Subcutaneous adipose tissue (tissue), 4 donors: ENCODE measurements around the gene PKDREJ. TPM values are rescaled to one million over a fixed set of nuclear protein-coding genes. Genes with fewer than 3 reads are reported as not detected.

Experiments used
- total RNA-seq, 4 donors: library from RNA; depleted of rRNA; stranded (reverse); fragments of >200 nt; gene quantifications; one replicate each; pipeline ENCODE4 v1.1.0, GENCODE V29; 2016
- TF ChIP-seq, protein P1 (sequence below): fragments of 450-650 bp; IDR thresholded peaks from one replicate; pipeline ENCODE4 v1.5.1; 2016; ENCODE audit warnings: low read depth, mild to moderate bottlenecking, control low read depth, antibody characterized with exemption, moderate library complexity

PKDREJ gene
- total RNA-seq, 4 donors from 2014 or later = 0.16 to 0.22 TPM; not detected in 2

DNA sequence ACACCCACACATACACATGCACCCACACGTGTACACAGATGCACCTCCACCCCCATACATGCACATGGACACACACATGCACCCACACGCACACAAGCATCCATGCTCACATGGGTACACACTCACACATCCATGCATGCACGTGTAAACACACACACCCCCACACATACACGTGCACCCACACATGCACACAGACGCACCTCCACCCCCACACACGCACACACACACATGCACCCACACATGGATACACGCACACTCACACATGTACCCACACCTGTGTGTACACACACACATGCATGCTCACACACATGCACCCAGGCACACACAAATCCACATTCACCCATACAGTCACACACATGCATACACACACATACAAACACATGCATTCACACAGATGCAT is 37.5 kb downstream of the PKDREJ start:
- TF ChIP-seq, protein P1, sequence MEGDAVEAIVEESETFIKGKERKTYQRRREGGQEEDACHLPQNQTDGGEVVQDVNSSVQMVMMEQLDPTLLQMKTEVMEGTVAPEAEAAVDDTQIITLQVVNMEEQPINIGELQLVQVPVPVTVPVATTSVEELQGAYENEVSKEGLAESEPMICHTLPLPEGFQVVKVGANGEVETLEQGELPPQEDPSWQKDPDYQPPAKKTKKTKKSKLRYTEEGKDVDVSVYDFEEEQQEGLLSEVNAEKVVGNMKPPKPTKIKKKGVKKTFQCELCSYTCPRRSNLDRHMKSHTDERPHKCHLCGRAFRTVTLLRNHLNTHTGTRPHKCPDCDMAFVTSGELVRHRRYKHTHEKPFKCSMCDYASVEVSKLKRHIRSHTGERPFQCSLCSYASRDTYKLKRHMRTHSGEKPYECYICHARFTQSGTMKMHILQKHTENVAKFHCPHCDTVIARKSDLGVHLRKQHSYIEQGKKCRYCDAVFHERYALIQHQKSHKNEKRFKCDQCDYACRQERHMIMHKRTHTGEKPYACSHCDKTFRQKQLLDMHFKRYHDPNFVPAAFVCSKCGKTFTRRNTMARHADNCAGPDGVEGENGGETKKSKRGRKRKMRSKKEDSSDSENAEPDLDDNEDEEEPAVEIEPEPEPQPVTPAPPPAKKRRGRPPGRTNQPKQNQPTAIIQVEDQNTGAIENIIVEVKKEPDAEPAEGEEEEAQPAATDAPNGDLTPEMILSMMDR = no peak

DNA sequence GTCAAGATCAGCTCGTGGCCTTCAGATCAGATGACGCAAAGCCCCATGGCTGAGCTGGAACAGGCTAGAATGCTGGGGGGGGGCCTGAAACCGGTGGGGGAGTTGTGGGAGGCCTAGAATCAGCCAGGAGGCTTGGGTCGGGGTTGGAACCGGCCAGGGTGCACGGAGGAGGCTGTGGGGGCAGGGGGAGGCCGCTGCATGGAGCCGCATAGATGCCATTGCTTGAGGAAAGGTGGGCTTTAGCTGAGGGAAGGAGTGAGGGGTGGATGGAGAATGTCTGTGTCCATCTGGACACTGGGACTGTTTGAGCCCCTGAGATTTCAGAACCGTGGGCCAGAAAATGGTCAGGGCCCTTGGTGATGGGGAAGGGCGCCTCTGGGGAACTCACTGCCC is 38.2 kb downstream of the PKDREJ start:
- TF ChIP-seq, protein P1 = no peak

DNA sequence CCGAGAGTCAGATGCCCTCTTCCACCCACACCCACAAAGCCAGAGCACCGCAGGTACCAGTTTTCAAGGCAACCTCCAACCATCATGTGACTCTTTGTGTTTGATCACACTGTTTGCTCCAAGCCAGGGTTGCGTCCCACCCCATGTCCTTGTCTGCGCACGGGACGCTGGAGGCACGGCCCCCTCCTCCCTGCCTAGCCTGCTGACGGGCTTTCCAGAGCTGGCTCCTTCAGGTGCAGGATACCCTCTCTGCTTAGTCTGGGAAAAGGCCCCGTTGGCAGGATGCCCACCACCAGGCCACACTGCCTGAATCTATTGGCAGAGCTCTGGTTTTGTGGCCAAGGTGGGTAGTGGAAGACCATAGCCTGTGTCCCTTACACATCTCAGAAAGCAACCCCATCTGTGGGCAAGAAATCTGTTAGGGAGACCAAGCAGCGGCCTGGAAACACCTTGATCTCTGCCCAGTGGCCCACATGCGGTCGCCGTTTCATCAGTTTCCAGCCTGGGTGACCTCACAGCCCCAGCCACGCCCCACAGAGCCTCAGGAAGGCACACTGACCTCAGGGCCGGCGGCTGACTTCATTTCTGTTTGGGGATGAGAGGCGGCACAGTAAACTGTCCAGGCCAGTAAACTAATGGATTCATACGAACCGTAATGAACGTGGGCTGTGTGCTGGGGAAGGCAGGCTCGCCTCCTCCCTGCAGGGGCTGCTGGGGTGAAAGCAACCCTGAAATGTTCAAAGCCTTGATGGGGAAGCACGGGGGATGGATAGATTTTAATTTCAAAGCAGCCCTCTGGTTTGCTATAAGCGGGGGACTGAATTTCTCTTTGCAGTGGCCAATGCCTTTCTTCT is 38.9 kb downstream of the PKDREJ start:
- TF ChIP-seq, protein P1 = no peak

DNA sequence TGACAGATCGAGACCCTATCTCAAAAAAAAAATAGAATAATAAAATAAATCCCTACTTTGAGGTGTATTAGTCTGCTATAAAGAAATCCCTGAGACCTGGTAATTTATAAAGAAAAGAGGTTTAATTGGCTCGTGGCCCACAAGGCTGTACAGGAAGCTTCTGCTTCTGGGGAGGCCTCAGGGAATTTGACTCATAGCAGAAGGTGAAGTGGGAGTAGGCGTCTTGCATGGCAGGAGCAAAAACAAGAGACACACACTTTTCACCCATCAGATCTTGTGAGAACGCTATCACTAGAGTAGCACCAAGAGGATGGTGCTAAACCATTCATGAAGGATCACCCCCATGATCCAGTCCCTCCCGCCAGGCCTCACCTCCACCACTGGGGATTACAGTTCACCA is 42.2 kb downstream of the PKDREJ start:
- TF ChIP-seq, protein P1 = no peak

DNA sequence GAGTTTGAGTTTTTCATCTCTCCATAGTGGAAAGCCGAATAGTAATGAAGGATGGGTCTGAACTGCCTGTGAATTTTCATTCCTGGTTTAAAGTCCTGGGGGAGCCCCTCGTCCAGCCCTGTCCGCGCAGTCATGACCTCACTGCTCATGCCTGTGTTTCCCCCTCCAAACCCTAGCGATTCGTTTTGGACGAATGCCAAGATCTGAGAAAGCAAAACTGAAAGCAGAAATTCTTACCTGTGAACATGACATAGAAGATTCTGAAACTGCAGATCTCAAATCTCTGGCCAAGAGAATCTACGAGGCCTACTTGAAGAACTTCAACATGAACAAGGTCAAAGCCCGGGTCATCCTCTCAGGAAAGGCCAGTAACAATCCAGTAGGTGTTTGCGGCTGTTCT is 43.5 kb downstream of the PKDREJ start:
- TF ChIP-seq, protein P1 = no peak

DNA sequence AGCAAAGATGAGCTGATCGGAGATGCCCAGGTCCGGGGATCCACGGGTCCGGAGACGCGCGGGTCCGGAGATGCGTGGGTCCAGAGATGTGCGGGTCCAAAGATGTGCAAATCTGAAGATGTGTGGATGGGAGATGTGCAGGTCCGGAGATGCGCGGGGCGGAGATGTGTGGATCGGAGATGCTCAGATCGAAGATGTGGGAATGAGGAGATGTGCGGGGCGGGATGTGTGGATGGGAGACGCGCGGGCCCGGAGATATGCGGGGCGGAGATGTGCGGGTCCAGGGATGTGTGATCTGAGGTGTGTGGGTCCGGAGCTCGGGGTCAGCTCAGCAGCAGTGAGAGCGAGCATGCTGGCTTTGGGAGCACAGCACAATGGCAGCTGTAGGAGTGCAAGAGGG is 48.5 kb downstream of the PKDREJ start:
- TF ChIP-seq, protein P1 = no peak

DNA sequence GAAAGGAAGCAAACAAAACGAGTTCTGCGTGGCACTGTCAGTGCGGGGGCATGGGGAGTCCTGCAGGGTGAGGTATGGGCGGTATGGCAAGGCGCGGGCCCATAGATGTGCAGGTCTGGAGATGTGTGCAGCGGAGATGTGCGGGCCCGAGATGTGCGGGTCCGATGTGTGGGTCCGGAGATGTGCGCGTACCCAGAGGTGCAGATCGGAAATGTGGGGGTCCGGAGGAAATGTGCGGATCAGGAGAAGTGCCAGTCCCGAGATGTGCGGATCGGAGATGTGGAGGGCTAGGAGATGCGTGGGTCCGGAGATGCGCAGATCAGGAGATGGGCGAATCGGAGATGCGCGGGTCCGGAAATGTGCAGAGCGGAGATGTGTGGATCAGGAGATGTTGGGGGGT is 49.0 kb downstream of the PKDREJ start:
- TF ChIP-seq, protein P1 = no peak
